Muscle of arm (tissue), 12 donors: ENCODE measurements around the gene UTS2R. TPM values are rescaled to one million over a fixed set of nuclear protein-coding genes. Genes with fewer than 3 reads are reported as not detected.
A peak's percentile ranks its signal among the peaks of the same experiment; 100 is the strongest.

Experiments
- DNase-seq: peaks from one replicate; pipeline ENCODE4 v3.0.0-alpha.2; 2013
- polyA plus RNA-seq, 12 donors: library from polyadenylated mRNA; unstranded; fragments of 120-200 nt; gene quantifications; one replicate each; pipeline ENCODE4 v1.2.1, GENCODE V29; 2013; ENCODE audit not compliant: insufficient read length in 12 of 12

Gene UTS2R
- polyA plus RNA-seq, 12 donors: 2.5 to 11.1 (median 5.2) TPM; not detected in 1

GRCh38 chr17:82387705-82388106 lies 16.1 kb downstream of the UTS2R start:
- DNase-seq: no peak

GRCh38 chr17:82388223-82388921 lies 16.8 kb downstream of the UTS2R start:
- DNase-seq: no peak

GRCh38 chr17:82388922-82389283 lies 17.3 kb downstream of the UTS2R start:
- no peak for DNase-seq

- DNase-seq: no peak
These were observed 17.8 kb downstream of the UTS2R start for GRCh38 chr17:82389379-82389778.

- no peak for DNase-seq
These were observed 18.7 kb downstream of the UTS2R start for GRCh38 chr17:82390015-82390859.

- no peak for DNase-seq
These were observed 19.4 kb downstream of the UTS2R start for GRCh38 chr17:82390860-82391435.

- no peak for DNase-seq
These were observed 20.0 kb downstream of the UTS2R start for GRCh38 chr17:82391496-82392066.

- no peak for DNase-seq
These were observed 20.8 kb downstream of the UTS2R start for GRCh38 chr17:82392209-82392920.

GRCh38 chr17:82392941-82393340 lies 21.4 kb downstream of the UTS2R start:
- no peak for DNase-seq

- no peak for DNase-seq
These were observed 22.7 kb downstream of the UTS2R start for GRCh38 chr17:82394278-82394677.

GRCh38 chr17:82396601-82397435 lies 25.3 kb downstream of the UTS2R start:
- DNase-seq: no peak

GRCh38 chr17:82397449-82398335 lies 26.1 kb downstream of the UTS2R start:
- no peak for DNase-seq

GRCh38 chr17:82399041-82399441 lies 27.5 kb downstream of the UTS2R start:
- peak; percentile 84 for DNase-seq

- no peak for DNase-seq
These were observed 28.1 kb downstream of the UTS2R start for GRCh38 chr17:82399601-82400101.

GRCh38 chr17:82400206-82400605 lies 28.6 kb downstream of the UTS2R start:
- DNase-seq: no peak

- no peak for DNase-seq
These were observed 29.3 kb downstream of the UTS2R start for GRCh38 chr17:82400830-82401229.

- no peak for DNase-seq
These were observed 31.3 kb downstream of the UTS2R start for GRCh38 chr17:82402865-82403264.

GRCh38 chr17:82403662-82404660 lies 32.4 kb downstream of the UTS2R start:
- DNase-seq: no peak
